Measurements from ENCODE around the gene JAKMIP1.

JAKMIP1 gene

DNA sequence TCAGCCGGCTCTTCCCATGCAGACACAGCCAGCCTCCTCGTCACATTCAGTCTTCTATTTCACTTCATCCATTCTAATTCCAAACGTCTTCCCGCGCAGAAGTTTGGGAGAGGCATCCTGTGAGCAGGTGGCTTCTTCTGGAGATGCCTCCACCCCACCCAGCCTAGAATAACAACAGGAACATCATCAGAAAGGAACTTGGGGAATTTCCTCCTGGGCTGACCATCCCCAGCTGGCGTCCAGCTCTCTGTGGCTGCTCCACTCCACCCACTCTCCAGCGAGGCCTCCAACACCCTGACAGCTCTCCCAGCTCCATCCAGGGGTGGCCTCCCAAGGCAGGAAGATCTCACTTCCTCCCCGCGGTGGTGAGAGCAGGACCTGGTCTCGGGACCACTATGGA is 176.6 kb downstream of the JAKMIP1 start:
- DNase-seq: no peak
- H3K9me3 ChIP-seq (ENCODE audit: control insufficient read depth, low read length): no peaks in the 10 kb centered on the region
- no peak overlapping the region for H3K27ac ChIP-seq (ENCODE audit: insufficient read depth, low read length, poor library complexity, severe bottlenecking)
- H3K27me3 ChIP-seq (replicated peaks; ENCODE audit: control insufficient read depth, insufficient read depth, low read length, poor library complexity, severe bottlenecking): no peaks in the 10 kb centered on the region
- no peak overlapping the region for H3K4me3 ChIP-seq (ENCODE audit: insufficient read depth, low read depth, low read length, poor library complexity, severe bottlenecking)
- no peaks in the 10 kb centered on the region for H3K4me1 ChIP-seq (ENCODE audit: control insufficient read depth, insufficient read depth, low read length, poor library complexity, severe bottlenecking)
- H3K36me3 ChIP-seq (ENCODE audit: control insufficient read depth, insufficient read depth, low read length): no peaks in the 10 kb centered on the region

- no peak for DNase-seq
- H3K4me1 ChIP-seq (ENCODE audit: control insufficient read depth, insufficient read depth, low read length, poor library complexity, severe bottlenecking): no peaks in the 10 kb centered on the region
- no peak overlapping the region for H3K4me3 ChIP-seq (ENCODE audit: insufficient read depth, low read depth, low read length, poor library complexity, severe bottlenecking)
- H3K36me3 ChIP-seq (ENCODE audit: control insufficient read depth, insufficient read depth, low read length): no peaks in the 10 kb centered on the region
- no peak overlapping the region for H3K27ac ChIP-seq (ENCODE audit: insufficient read depth, low read length, poor library complexity, severe bottlenecking)
- H3K27me3 ChIP-seq (replicated peaks; ENCODE audit: control insufficient read depth, insufficient read depth, low read length, poor library complexity, severe bottlenecking): peaks cover 3% of the 10 kb centered on the region
- no peaks in the 10 kb centered on the region for H3K9me3 ChIP-seq (ENCODE audit: control insufficient read depth, low read length)
These were observed 177.6 kb downstream of the JAKMIP1 start for GRCh38 chr4:6022607-6023288.

DNA sequence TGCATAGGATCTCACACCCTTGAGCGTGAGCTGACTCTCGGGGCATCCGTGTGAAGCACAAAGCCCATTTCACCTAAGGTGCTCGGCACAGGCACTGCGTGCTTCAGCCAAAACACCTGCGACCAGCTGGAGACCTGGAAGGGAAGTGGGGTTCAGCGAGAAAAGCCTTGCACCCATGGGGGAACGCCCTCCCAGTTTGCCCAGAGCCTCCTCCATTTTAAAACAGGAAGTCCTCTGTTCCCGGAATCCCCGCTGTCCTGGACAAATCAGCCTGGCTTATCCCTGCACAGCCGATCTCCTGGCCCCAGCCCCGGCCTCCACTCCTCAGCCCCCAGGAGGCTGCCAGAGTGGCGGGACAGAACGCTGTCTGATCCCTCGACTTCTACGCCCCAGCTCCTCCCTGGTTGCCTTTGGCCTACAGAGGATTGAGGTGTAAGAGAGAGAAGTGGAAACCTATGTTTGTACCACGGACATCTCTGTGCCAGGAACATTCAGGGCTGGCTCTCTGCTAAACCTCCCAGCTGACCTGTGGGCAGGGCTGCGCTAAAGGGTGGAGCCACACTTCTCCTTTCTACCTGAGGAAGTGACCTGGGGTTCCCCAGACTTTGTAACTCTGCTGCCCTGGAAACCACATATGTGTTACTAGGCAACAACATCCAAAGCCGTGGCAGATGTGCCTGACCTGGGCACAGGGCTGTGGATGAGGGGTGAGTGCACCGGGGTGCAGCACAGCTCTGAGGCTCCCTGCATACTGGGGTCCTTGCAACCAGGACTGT is 178.3 kb downstream of the JAKMIP1 start:
- H3K27ac ChIP-seq (ENCODE audit: insufficient read depth, low read length, poor library complexity, severe bottlenecking): no peak overlapping the region
- no peaks in the 10 kb centered on the region for H3K36me3 ChIP-seq (ENCODE audit: control insufficient read depth, insufficient read depth, low read length)
- no peaks in the 10 kb centered on the region for H3K9me3 ChIP-seq (ENCODE audit: control insufficient read depth, low read length)
- H3K27me3 ChIP-seq (replicated peaks; ENCODE audit: control insufficient read depth, insufficient read depth, low read length, poor library complexity, severe bottlenecking): peaks cover 3% of the 10 kb centered on the region
- DNase-seq: no peak
- no peaks in the 10 kb centered on the region for H3K4me1 ChIP-seq (ENCODE audit: control insufficient read depth, insufficient read depth, low read length, poor library complexity, severe bottlenecking)
- no peak overlapping the region for H3K4me3 ChIP-seq (ENCODE audit: insufficient read depth, low read depth, low read length, poor library complexity, severe bottlenecking)

DNA sequence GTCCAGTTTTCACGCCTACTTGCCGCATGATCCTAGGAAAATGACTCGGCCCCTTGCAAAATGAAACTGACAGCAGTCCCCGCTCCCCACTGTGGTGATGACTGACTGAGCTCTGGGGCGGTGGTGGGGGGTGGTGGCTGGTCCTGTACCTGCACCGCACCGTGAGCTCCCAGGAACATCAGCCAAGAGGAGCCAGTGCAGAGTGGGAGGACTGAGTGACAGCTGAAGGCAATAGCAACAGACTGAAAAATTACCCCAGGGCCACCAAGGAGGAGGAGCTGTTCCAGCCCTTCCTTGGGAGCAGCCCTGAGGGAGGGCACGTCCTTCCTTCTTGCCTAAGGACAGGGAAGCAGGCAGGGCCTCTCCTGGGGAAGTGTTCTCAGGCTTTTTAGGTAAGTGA is 179.7 kb downstream of the JAKMIP1 start:
- Histone ChIP-seq H3K9me3 (ENCODE audit: control insufficient read depth, low read length) (no peaks in the 10 kb centered on the region), H3K27ac (ENCODE audit: insufficient read depth, low read length, poor library complexity, severe bottlenecking) (no peak overlapping the region), H3K27me3 (replicated peaks; ENCODE audit: control insufficient read depth, insufficient read depth, low read length, poor library complexity, severe bottlenecking) (peaks cover 3% of the 10 kb centered on the region), H3K4me1 (ENCODE audit: control insufficient read depth, insufficient read depth, low read length, poor library complexity, severe bottlenecking) (no peaks in the 10 kb centered on the region), H3K36me3 (ENCODE audit: control insufficient read depth, insufficient read depth, low read length) (no peaks in the 10 kb centered on the region), H3K4me3 (ENCODE audit: insufficient read depth, low read depth, low read length, poor library complexity, severe bottlenecking) (no peak overlapping the region)
- no peak for DNase-seq

GRCh38 chr4:6019316-6020263 is 180.8 kb downstream of the JAKMIP1 start:
- no peak overlapping the region for H3K27ac ChIP-seq (ENCODE audit: insufficient read depth, low read length, poor library complexity, severe bottlenecking)
- no peaks in the 10 kb centered on the region for H3K4me1 ChIP-seq (ENCODE audit: control insufficient read depth, insufficient read depth, low read length, poor library complexity, severe bottlenecking)
- peak in 1 of 3 donors; percentile 5 for DNase-seq
- no peaks in the 10 kb centered on the region for H3K36me3 ChIP-seq (ENCODE audit: control insufficient read depth, insufficient read depth, low read length)
- no peaks in the 10 kb centered on the region for H3K9me3 ChIP-seq (ENCODE audit: control insufficient read depth, low read length)
- no peak overlapping the region for H3K4me3 ChIP-seq (ENCODE audit: insufficient read depth, low read depth, low read length, poor library complexity, severe bottlenecking)
- peaks cover 3% of the 10 kb centered on the region for H3K27me3 ChIP-seq (replicated peaks; ENCODE audit: control insufficient read depth, insufficient read depth, low read length, poor library complexity, severe bottlenecking)

DNA sequence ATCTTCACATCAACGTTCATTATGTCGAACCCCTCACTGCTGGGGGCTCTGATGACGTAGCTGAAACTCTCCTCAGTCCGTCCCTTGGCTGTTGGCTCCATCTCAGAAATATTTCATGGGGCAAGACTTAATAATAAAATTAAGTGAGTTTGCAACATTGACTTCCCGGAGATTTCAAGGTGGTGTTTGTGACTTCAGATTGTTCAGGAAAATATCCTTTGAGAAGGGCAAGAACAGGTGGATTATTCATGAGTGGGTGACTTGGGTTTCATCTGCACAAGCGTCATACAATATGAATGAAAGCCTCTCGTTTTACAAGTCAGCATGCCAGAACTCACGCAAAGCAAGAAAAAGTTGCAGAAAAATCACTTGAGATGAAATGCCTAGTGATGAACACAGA is 182.0 kb downstream of the JAKMIP1 start, which contains the start of gene C4orf50:
Gene C4orf50, minus strand, starts transcription at position 101 of the 400 bp plus-strand sequence.
- peaks cover 3% of the 10 kb centered on the region for H3K27me3 ChIP-seq (replicated peaks; ENCODE audit: control insufficient read depth, insufficient read depth, low read length, poor library complexity, severe bottlenecking)
- H3K36me3 ChIP-seq (ENCODE audit: control insufficient read depth, insufficient read depth, low read length): no peaks in the 10 kb centered on the region
- no peak within 1 kb of the TSS for H3K4me3 ChIP-seq (ENCODE audit: insufficient read depth, low read depth, low read length, poor library complexity, severe bottlenecking)
- H3K9me3 ChIP-seq (ENCODE audit: control insufficient read depth, low read length): no peaks in the 10 kb centered on the region
- no peaks in the 10 kb centered on the region for H3K4me1 ChIP-seq (ENCODE audit: control insufficient read depth, insufficient read depth, low read length, poor library complexity, severe bottlenecking)
- no peak within 1 kb of the TSS for H3K27ac ChIP-seq (ENCODE audit: insufficient read depth, low read length, poor library complexity, severe bottlenecking)
- DNase-seq: no peak

GRCh38 chr4:6017800-6018199 is 182.5 kb downstream of the JAKMIP1 start:
- Histone ChIP-seq H3K27ac (ENCODE audit: insufficient read depth, low read length, poor library complexity, severe bottlenecking) (no peak overlapping the region), H3K4me1 (ENCODE audit: control insufficient read depth, insufficient read depth, low read length, poor library complexity, severe bottlenecking) (no peaks in the 10 kb centered on the region), H3K27me3 (replicated peaks; ENCODE audit: control insufficient read depth, insufficient read depth, low read length, poor library complexity, severe bottlenecking) (peaks cover 3% of the 10 kb centered on the region), H3K9me3 (ENCODE audit: control insufficient read depth, low read length) (no peaks in the 10 kb centered on the region), H3K36me3 (ENCODE audit: control insufficient read depth, insufficient read depth, low read length) (no peaks in the 10 kb centered on the region), H3K4me3 (ENCODE audit: insufficient read depth, low read depth, low read length, poor library complexity, severe bottlenecking) (no peak overlapping the region)
- DNase-seq: no peak

GRCh38 chr4:6017030-6017429 is 183.3 kb downstream of the JAKMIP1 start:
- Histone ChIP-seq H3K36me3 (ENCODE audit: control insufficient read depth, insufficient read depth, low read length) (no peaks in the 10 kb centered on the region), H3K9me3 (ENCODE audit: control insufficient read depth, low read length) (no peaks in the 10 kb centered on the region), H3K27me3 (replicated peaks; ENCODE audit: control insufficient read depth, insufficient read depth, low read length, poor library complexity, severe bottlenecking) (peaks cover 3% of the 10 kb centered on the region), H3K27ac (ENCODE audit: insufficient read depth, low read length, poor library complexity, severe bottlenecking) (no peak overlapping the region), H3K4me1 (ENCODE audit: control insufficient read depth, insufficient read depth, low read length, poor library complexity, severe bottlenecking) (no peaks in the 10 kb centered on the region), H3K4me3 (ENCODE audit: insufficient read depth, low read depth, low read length, poor library complexity, severe bottlenecking) (no peak overlapping the region)
- DNase-seq: no peak

- no peaks in the 10 kb centered on the region for H3K36me3 ChIP-seq (ENCODE audit: control insufficient read depth, insufficient read depth, low read length)
- H3K4me1 ChIP-seq (ENCODE audit: control insufficient read depth, insufficient read depth, low read length, poor library complexity, severe bottlenecking): no peaks in the 10 kb centered on the region
- no peak overlapping the region for H3K27ac ChIP-seq (ENCODE audit: insufficient read depth, low read length, poor library complexity, severe bottlenecking)
- H3K9me3 ChIP-seq (ENCODE audit: control insufficient read depth, low read length): no peaks in the 10 kb centered on the region
- no peak overlapping the region for H3K4me3 ChIP-seq (ENCODE audit: insufficient read depth, low read depth, low read length, poor library complexity, severe bottlenecking)
- peaks cover 3% of the 10 kb centered on the region for H3K27me3 ChIP-seq (replicated peaks; ENCODE audit: control insufficient read depth, insufficient read depth, low read length, poor library complexity, severe bottlenecking)
- DNase-seq: no peak
These were observed 186.8 kb downstream of the JAKMIP1 start for GRCh38 chr4:6013564-6013963.

All from effector memory CD4-positive, alpha-beta T cell (primary cell).